ENCODE measurements around the gene PLA2G2C.

Gene PLA2G2C

DNA sequence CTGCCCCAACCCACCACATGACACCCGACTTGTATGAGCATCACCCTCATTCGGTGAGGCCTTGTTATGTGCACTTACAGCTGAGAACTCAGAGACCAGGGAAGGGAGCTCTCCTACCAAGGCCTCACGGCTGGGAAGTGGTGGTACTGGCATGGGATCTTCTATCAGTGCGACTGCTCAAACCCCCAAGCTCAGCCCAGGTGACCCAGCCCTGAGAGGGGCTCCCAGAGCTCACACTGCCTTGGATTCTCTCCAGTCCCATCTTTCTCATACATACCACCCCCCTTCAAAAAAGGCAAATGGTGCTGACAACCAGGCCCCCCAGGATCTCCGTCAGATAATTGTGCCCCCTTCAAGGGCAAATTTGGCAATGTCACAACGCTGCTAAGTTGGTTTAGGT, 48.0 kb downstream of the PLA2G2C start:
- peaks cover 4% of the 10 kb centered on the region for H3K27me3 ChIP-seq (ENCODE audit: insufficient read depth, low read length, poor library complexity)
- no peaks in the 10 kb centered on the region for H3K9me3 ChIP-seq (ENCODE audit: insufficient read depth, low read length, severe bottlenecking)
- no peaks in the 10 kb centered on the region for H3K36me3 ChIP-seq (ENCODE audit: insufficient read depth, low read length)
- DNase-seq (no peak), ATAC-seq (ENCODE audit: insufficient read depth, low read depth) (no peak)
- no peak overlapping the region for H3K27ac ChIP-seq (ENCODE audit: low read length)
- no peak for TF ChIP-seq EZH2 (IDR thresholded peaks at IDR 0.05; ENCODE audit: borderline replicate concordance, low read depth, low read length, severe bottlenecking)
- TF ChIP-seq, protein P1, sequence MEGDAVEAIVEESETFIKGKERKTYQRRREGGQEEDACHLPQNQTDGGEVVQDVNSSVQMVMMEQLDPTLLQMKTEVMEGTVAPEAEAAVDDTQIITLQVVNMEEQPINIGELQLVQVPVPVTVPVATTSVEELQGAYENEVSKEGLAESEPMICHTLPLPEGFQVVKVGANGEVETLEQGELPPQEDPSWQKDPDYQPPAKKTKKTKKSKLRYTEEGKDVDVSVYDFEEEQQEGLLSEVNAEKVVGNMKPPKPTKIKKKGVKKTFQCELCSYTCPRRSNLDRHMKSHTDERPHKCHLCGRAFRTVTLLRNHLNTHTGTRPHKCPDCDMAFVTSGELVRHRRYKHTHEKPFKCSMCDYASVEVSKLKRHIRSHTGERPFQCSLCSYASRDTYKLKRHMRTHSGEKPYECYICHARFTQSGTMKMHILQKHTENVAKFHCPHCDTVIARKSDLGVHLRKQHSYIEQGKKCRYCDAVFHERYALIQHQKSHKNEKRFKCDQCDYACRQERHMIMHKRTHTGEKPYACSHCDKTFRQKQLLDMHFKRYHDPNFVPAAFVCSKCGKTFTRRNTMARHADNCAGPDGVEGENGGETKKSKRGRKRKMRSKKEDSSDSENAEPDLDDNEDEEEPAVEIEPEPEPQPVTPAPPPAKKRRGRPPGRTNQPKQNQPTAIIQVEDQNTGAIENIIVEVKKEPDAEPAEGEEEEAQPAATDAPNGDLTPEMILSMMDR (IDR thresholded peaks at IDR 0.05; ENCODE audit: borderline replicate concordance, extremely low read depth, low read length, poor library complexity, severe bottlenecking): no peak
- H2AFZ ChIP-seq (ENCODE audit: low read depth, low read length): no peak overlapping the region
- no peaks in the 10 kb centered on the region for H3K4me1 ChIP-seq (ENCODE audit: insufficient read depth, low read length)
- no peak overlapping the region for H3K9ac ChIP-seq (ENCODE audit: low read depth, low read length)
- H3K4me3 ChIP-seq (ENCODE audit: low read depth in 1 of 2, low read length in 2 of 2): no peak overlapping the region
- H3K79me2 ChIP-seq (ENCODE audit: insufficient read depth, low read length): no peaks in the 10 kb centered on the region
- H4K20me1 ChIP-seq (ENCODE audit: insufficient read depth, low read length): peaks cover 3% of the 10 kb centered on the region; the same call in 1 of the 2 replicates
- H3K4me2 ChIP-seq (ENCODE audit: insufficient read depth, low read length): no peak overlapping the region

DNA sequence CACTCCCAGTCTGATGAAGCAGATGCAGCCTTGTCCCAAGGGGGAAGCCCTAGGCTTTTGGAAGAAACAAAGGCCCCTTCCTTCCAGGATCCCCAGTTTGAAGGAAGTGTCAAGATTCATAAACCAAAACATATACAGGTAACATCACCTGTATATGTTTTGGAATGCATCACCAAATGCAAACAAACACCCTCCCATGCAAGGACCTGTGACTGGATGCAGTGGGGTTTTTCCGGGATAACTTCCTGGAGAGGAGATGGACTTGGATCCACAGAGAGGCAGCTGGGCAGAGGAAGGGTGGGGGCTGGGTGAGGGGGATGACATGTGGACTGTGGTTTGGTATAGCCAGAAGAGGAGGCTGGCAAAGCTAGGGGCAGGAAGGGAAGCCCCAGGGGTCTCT, 48.7 kb downstream of the PLA2G2C start:
- H3K9me3 ChIP-seq (ENCODE audit: insufficient read depth, low read length, severe bottlenecking): no peaks in the 10 kb centered on the region
- peaks cover 3% of the 10 kb centered on the region; the same call in 1 of the 2 replicates for H4K20me1 ChIP-seq (ENCODE audit: insufficient read depth, low read length)
- no peaks in the 10 kb centered on the region for H3K4me1 ChIP-seq (ENCODE audit: insufficient read depth, low read length)
- H3K36me3 ChIP-seq (ENCODE audit: insufficient read depth, low read length): no peaks in the 10 kb centered on the region
- H3K27ac ChIP-seq (ENCODE audit: low read length): no peak overlapping the region
- peaks cover 5% of the 10 kb centered on the region for H3K27me3 ChIP-seq (ENCODE audit: insufficient read depth, low read length, poor library complexity)
- ATAC-seq (ENCODE audit: insufficient read depth, low read depth): no peak
- H3K79me2 ChIP-seq (ENCODE audit: insufficient read depth, low read length): no peaks in the 10 kb centered on the region
- no peak overlapping the region for H2AFZ ChIP-seq (ENCODE audit: low read depth, low read length)
- TF ChIP-seq EZH2 (IDR thresholded peaks at IDR 0.05; ENCODE audit: borderline replicate concordance, low read depth, low read length, severe bottlenecking): no peak
- TF ChIP-seq, protein P1 (IDR thresholded peaks at IDR 0.05; ENCODE audit: borderline replicate concordance, extremely low read depth, low read length, poor library complexity, severe bottlenecking): no peak
- H3K4me3 ChIP-seq (ENCODE audit: low read depth in 1 of 2, low read length in 2 of 2): no peak overlapping the region
- no peak overlapping the region for H3K9ac ChIP-seq (ENCODE audit: low read depth, low read length)
- no peak for DNase-seq
- H3K4me2 ChIP-seq (ENCODE audit: insufficient read depth, low read length): no peak overlapping the region

DNA sequence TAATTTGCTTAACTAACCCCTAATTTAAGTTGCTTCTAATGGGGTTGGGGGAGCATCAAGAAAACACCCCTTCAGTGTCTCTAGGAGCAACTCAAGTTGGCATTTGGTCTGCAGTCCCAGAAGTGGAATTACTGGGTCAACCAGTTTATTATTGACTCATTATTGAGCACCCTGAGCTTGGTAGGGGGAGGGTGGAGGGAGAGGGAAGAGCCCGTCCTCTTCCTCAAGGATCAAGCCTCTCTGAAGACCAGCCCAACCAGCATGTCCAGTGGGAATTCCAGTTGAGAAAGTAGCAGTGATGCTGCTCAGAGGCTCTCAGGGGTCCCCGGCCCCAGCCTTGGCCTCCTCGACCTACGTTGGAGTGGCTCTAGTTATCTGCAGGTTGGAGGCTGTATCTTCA, 49.3 kb downstream of the PLA2G2C start:
- DNase-seq (no peak), ATAC-seq (ENCODE audit: insufficient read depth, low read depth) (no peak)
- Histone ChIP-seq H3K79me2 (ENCODE audit: insufficient read depth, low read length) (no peaks in the 10 kb centered on the region), H3K27ac (ENCODE audit: low read length) (no peak overlapping the region), H3K9me3 (ENCODE audit: insufficient read depth, low read length, severe bottlenecking) (no peaks in the 10 kb centered on the region), H3K4me1 (ENCODE audit: insufficient read depth, low read length) (no peaks in the 10 kb centered on the region), H2AFZ (ENCODE audit: low read depth, low read length) (no peak overlapping the region), H3K36me3 (ENCODE audit: insufficient read depth, low read length) (no peaks in the 10 kb centered on the region), H3K4me2 (ENCODE audit: insufficient read depth, low read length) (no peak overlapping the region), H3K4me3 (ENCODE audit: low read depth in 1 of 2, low read length in 2 of 2) (no peak overlapping the region), H4K20me1 (ENCODE audit: insufficient read depth, low read length) (peaks cover 3% of the 10 kb centered on the region; the same call in 1 of the 2 replicates), H3K27me3 (ENCODE audit: insufficient read depth, low read length, poor library complexity) (peaks cover 6% of the 10 kb centered on the region), H3K9ac (ENCODE audit: low read depth, low read length) (no peak overlapping the region)
- TF ChIP-seq, protein P1 (IDR thresholded peaks at IDR 0.05; ENCODE audit: borderline replicate concordance, extremely low read depth, low read length, poor library complexity, severe bottlenecking): no peak
- TF ChIP-seq EZH2 (IDR thresholded peaks at IDR 0.05; ENCODE audit: borderline replicate concordance, low read depth, low read length, severe bottlenecking): no peak

DNA sequence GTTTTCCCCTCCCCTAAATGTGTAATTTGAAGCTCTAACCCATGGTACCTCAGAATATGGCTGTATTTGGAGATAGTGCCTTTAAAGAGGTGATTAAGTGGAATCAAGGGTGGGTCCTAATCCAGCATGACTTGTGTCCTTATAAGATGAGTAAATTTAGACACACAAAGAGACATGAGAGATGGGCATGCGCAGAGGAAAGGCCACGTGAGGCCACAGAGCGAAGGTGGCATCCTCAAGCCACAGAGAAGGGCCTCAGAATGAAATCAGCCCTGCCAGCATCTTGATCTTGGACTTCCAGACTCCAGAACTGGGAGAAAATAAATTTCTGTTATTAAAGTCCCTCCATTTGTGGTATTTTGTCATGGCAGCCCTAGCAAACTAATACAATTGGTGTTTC, 50.1 kb downstream of the PLA2G2C start:
- TF ChIP-seq, protein P1 (IDR thresholded peaks at IDR 0.05; ENCODE audit: borderline replicate concordance, extremely low read depth, low read length, poor library complexity, severe bottlenecking): no peak
- no peak for TF ChIP-seq EZH2 (IDR thresholded peaks at IDR 0.05; ENCODE audit: borderline replicate concordance, low read depth, low read length, severe bottlenecking)
- Histone ChIP-seq H3K9ac (ENCODE audit: low read depth, low read length) (no peak overlapping the region), H3K27me3 (ENCODE audit: insufficient read depth, low read length, poor library complexity) (peaks cover 6% of the 10 kb centered on the region), H3K79me2 (ENCODE audit: insufficient read depth, low read length) (no peaks in the 10 kb centered on the region), H3K4me2 (ENCODE audit: insufficient read depth, low read length) (no peak overlapping the region), H3K27ac (ENCODE audit: low read length) (no peak overlapping the region), H2AFZ (ENCODE audit: low read depth, low read length) (no peak overlapping the region), H3K4me3 (ENCODE audit: low read depth in 1 of 2, low read length in 2 of 2) (no peak overlapping the region), H3K9me3 (ENCODE audit: insufficient read depth, low read length, severe bottlenecking) (no peaks in the 10 kb centered on the region), H3K36me3 (ENCODE audit: insufficient read depth, low read length) (no peaks in the 10 kb centered on the region), H4K20me1 (ENCODE audit: insufficient read depth, low read length) (peaks cover 3% of the 10 kb centered on the region; the same call in 1 of the 2 replicates), H3K4me1 (ENCODE audit: insufficient read depth, low read length) (no peaks in the 10 kb centered on the region)
- DNase-seq: no peak
- ATAC-seq (ENCODE audit: insufficient read depth, low read depth): no peak
